COR-L47 (cell line): Measurements from ENCODE around the gene TARS3.
"Not testable (repeated sequence)": the region's sequence is repeated elsewhere in the genome, so short reads cannot be mapped to it uniquely, and the experiment has no call there.

Experiments used
- DNase-seq: peaks from one replicate; lab custom pipeline; 2025; lab: John Stamatoyannopoulos, UW

TARS3 gene

GRCh38 chr15:101723874-101724674 is at the start of gene TARS3:
Gene TARS3 (minus strand): TSS chr15:101724473. CDS start chr15:101724387, 86 bp downstream.
- DNase-seq = peak; percentile 88

DNA sequence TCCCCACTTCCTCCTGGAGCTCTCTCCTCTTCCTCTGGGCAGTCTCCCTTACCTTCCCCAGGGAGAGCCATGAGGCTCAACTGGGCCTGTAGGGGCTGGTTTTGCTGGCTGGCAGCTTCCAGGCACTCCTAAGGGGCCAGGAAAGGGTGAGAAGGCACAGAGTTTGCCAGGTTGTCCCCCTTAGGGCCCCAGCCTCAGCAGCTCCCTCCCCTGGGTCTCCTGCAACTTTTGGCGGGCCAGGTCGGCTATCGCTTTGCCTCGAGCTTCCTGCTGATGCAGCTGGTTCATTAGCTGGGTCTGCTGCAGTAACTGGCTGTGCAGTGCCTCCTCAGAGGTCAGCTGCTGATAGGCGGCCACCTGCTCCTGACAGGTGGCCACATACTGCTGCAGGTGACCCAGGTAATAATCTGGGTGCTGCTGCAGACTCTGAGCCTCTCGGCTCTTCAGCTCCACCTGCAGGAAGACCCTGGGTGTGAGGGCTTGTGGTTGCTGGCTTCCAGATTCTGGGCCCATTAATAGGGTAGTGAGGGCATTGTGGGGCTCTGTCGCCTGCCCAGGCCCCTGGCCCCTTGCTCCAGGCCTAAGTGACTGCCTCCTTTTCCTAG is 49.3 kb upstream of the TARS3 start:
- peak; percentile 44 for DNase-seq

DNA sequence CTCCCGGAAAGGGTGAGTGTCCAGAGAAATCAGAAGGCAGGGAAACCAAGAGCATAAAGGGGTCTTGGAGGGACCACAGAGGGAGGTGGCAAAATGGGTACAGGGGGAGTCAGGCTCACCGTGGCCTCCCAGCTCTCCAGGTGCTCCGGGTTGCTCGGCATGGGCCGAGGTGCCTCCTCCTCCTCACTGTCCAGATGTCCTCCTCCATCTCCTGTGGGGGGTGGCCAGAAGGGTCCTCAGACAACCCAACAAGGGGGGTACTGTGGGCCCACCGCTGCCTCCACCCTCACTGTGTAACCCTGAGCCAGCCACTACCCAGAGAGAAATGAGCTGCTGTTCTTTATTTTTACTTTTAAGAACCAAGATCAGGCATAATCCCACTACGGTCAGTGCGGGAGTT is 48.6 kb upstream of the TARS3 start:
- DNase-seq = no peak

GRCh38 chr15:101767083-101767640 is 42.9 kb upstream of the TARS3 start:
- not testable (repeated sequence) for DNase-seq

DNA sequence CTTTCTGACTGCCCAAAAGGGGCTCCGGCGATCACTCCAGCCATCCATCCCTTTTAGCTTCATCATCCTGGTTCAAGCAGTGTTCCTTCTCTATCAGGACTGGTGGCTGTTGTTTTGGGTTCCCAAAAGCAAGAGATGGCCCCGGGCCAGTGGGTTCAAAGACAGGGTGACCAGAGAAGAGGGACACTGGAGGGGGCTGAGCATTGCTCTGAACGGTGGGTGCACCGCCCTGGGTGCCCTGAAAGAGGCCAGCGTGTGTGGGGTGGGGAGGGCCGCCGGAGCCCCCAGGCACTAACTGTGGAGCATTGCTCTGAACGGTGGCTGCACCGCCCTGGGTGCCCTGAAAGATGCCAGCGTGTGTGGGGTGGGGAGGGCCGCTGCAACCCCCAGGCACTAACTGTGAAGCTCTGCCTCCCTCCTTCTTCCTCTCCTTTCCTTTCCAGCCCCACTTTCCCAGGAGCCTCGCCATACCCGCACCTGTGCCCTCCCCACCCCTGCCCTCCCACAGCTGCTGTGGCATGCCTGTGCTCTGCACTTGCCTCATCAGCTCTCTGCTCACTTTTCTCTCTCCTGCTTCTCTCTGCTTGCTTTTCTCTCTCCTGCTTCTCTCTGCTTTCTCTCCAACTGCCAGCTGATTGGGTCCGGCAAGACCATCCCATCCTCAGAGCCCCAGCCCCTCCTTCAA is 41.6 kb upstream of the TARS3 start:
- no peak for DNase-seq

DNA sequence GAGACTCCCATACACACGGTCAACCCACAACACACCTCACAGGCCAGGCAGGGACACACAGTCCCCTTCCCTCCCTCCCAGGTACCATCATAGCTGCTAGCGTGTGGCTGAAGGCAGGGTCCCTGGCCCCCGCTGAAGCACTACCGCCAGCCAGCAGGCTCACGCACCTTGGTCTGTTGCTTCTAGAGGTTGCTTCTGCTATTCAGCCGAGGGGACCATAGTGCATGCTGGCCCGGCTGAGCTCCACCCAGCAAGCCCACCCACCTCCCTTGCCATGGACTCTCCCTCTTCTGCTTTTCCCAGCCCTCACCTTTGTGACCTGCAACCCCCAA is 41.0 kb upstream of the TARS3 start:
- not testable (repeated sequence) for DNase-seq

DNA sequence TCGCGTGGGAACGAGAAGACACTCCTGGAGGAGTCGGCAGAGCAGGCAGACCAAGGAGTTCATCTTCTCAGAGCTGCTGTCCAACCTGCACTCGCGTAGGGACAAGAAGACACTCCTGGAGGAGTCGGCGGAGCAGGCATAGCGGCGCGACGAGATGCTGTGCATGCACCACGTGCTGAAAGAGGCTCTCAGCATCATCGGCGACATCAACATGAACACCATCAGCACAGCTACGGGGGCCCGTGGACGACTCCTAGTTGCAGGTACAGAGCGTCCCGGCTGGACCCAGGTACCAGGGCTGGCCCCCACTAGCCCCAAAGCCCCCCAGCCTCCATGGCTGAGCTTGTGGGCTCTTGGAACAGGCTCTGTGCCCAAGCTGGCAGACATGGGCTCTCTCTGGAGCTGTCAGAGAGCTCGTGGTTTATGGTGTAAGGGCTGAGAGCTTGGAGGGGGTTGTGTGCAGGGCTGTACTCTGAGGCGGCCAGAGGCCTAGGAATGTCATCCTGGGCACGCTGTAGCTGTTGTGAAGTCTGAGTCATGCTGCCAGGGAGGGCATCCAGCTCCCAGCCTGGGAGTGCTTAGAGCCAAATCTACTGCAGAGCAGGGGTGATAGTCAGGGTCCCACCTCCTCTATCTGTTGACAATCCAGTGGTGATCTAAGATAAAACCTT is 40.5 kb upstream of the TARS3 start:
- not testable (repeated sequence) for DNase-seq

DNA sequence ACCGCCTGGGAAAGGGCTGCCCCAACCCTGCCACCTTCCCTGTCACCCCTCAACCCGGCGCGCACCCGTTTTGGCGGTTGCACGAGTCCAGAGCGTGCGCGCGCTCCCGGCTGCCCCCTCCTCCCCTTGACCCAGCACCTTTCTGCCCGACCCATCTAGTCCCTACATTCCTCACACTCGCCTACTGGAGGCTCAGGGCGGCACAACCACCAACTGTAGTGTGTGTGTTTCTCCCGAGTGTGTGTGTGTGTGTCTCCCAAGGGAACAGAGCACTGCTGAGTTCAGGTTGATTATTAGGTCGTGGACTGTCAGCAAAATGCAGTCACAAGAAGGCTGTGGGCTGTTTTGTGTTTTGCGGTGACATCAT is 22.4 kb upstream of the TARS3 start:
- not testable (repeated sequence) for DNase-seq

DNA sequence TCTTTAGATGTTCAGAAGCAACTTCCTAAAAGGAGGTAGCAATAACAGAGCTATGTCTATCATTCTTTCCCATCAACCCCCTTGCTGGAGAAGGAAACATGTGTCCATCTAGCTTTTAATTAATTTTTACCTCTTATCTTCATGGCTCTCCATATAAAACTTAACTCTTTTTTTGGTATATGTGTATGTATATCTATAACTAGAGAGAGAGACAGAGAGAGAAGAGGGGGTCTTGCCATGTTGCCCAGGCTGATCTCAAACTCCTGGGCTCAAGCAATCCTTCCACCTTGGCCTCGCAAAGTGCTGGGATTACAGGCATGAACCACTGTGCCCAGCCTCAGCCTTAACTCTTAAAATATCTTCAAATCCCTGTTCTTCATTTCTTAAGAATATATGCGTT is 10.6 kb upstream of the TARS3 start:
- not testable (repeated sequence) for DNase-seq

DNA sequence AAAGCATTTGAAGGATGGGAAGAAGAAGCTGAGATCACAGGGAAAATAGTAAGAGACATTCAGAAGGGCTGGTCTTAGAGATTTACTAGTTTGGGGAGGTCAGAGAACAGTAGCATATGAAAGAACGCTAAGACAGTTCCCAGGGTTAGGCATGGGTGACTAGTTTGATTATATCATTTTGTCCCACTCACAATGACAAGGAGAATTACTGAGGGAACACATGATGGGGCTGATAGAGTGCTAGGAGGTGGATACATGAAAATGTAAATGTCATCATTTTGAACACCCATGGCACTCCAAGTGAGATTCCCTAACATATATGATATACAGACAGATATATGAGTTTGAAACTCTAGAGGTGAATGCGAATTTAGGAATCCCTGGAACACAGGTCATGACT is 9.3 kb upstream of the TARS3 start:
- no peak for DNase-seq

- DNase-seq = no peak
Measured at GRCh38 chr15:101732772-101733171, 8.5 kb upstream of the TARS3 start.

- DNase-seq = no peak
Measured at GRCh38 chr15:101731746-101732145, 7.5 kb upstream of the TARS3 start.

DNA sequence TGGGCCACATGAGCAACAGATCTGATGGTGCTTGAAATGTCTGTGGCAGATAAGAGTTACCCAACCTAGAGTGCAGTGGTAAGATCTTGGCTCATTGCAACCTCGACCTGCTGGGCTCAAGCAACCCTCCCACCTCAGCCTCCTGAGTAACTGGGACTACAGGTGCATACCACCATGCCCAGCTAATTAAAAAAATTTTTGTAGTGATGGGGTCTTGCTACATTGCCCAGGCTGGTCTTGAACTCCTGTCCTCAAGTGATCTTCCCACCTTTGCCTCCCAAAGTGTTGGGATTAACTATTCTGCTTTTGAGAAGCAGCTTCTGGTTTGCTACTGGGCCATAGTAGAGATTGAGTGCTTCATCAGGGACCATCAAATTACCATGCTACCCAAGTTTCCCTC is 2.9 kb upstream of the TARS3 start:
- DNase-seq = no peak

DNA sequence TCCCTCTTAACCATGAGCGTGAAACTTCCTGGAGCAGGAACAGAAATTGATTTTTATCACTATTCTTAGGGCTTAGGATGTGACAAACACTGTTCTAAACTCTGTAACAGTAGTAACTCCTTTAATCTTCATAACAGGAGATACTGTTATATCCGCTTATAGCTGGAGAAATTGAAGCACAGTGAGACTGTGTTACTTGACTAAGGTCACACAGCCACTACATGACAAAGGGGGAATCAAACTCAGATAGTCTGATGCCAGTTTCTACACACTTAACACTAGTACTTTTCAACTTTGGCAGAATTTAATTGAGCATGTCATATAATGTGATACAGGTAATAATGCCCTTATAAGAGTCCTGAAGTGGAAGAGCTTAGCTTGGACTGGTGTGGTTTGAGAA is 800 bp upstream of the TARS3 start:
- DNase-seq = no peak

- no peak for DNase-seq
Measured at GRCh38 chr15:101724675-101725005, 367 bp upstream of the TARS3 start.

- DNase-seq = no peak
Measured at GRCh38 chr15:101723171-101723873, 951 bp downstream of the TARS3 start.

DNA sequence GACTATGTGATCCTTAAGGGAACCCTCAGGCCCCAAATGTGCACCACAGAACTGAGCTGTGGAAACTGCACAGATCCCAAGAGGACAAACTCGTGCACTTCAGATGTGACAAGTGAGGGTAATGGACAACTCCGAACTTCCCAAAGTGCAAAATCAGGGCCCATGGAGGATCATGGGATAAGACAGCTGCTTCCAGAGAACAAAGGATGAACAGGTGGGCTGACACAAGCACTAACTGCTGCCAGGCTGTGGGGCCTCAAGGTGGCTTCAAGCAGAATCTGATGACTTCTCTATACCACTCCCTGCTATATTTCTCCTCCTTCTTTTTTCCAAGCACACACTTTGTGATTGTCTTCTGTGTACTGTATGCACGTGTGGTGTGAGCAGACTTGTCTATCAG is 5.4 kb downstream of the TARS3 start:
- DNase-seq = no peak

GRCh38 chr15:101712078-101712477 is 12.2 kb downstream of the TARS3 start:
- DNase-seq = no peak

GRCh38 chr15:101710806-101711205 is 13.5 kb downstream of the TARS3 start:
- no peak for DNase-seq

- no peak for DNase-seq
Measured at GRCh38 chr15:101709466-101709865, 14.8 kb downstream of the TARS3 start.

DNA sequence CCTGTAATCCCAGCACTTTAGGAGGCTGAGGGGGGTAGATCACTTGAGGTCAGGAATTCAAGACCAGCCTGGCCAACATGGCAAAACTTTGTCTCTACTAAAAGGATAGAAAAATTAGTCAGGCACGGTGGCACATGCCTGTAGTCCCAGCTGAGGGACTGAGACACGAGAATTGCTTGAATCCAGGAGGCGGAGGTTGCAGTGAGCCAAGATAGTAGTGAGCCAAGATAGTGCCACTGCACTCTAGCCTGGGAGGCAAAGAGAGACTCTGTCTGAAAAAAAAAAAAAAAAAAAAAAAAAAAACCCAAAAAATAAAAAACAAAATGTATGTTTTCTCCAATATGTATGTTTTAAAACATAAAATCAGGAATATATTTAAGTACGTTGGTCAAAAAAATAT is 16.3 kb downstream of the TARS3 start:
- no peak for DNase-seq

GRCh38 chr15:101702077-101702476 is 22.2 kb downstream of the TARS3 start:
- DNase-seq = no peak
